Osteocyte (in vitro differentiated cells): ENCODE data around the gene SLC35F3. TPM values are rescaled to one million over a fixed set of nuclear protein-coding genes. Genes with fewer than 3 reads are reported as not detected.

Source experiments
- DNase-seq: peaks from one replicate; pipeline ENCODE4 v3.0.0; 2021; ENCODE audit warnings: mixed read lengths; ENCODE audit not compliant: unreplicated experiment; ENCODE audit errors: extremely low spot score
- H3K27ac Mint-ChIP-seq: one replicate; pipeline ENCODE4 v1.8.0; 2021; ENCODE audit warnings: mild to moderate bottlenecking, mixed read lengths; ENCODE audit not compliant: unreplicated experiment
- H3K27me3 Mint-ChIP-seq: one replicate; pipeline ENCODE4 v1.8.0; 2021; ENCODE audit warnings: mixed read lengths; ENCODE audit not compliant: unreplicated experiment
- H3K36me3 Mint-ChIP-seq: one replicate; pipeline ENCODE4 v1.8.0; 2021; ENCODE audit warnings: mixed read lengths; ENCODE audit not compliant: unreplicated experiment
- H3K4me1 Mint-ChIP-seq: one replicate; pipeline ENCODE4 v1.8.0; 2021; ENCODE audit warnings: mixed read lengths; ENCODE audit not compliant: unreplicated experiment
- H3K4me3 Mint-ChIP-seq: one replicate; pipeline ENCODE4 v1.8.0; 2021; ENCODE audit warnings: mild to moderate bottlenecking, moderate library complexity, mixed read lengths; ENCODE audit not compliant: unreplicated experiment
- H3K9me3 Mint-ChIP-seq: one replicate; pipeline ENCODE4 v1.8.0; 2021; ENCODE audit warnings: mixed read lengths; ENCODE audit not compliant: unreplicated experiment
- CTCF ChIP-seq: fragments of 200-600 bp; sonication (generic); IDR thresholded peaks from 2 replicates; pipeline ENCODE4 v1.5.0; 2021; ENCODE audit warnings: antibody characterized with exemption, mild to moderate bottlenecking, moderate library complexity
- total RNA-seq: library from RNA; stranded (reverse); gene quantifications from 2 replicates; pipeline ENCODE4 v1.2.1, GENCODE V29; 2021

The SLC35F3 gene
- total RNA-seq, 1 donor from 2014 or later: not detected

- no peak overlapping the region for H3K4me3 Mint-ChIP-seq
Measured at GRCh38 chr1:233959971-233960370, 55.5 kb downstream of the SLC35F3 start.

GRCh38 chr1:233960386-233960785 is 55.9 kb downstream of the SLC35F3 start:
- no peak overlapping the region for H3K4me3 Mint-ChIP-seq
- no peak overlapping the region for H3K27ac Mint-ChIP-seq

More at GRCh38 chr1:233959971-233960370, 55.5 kb downstream of the SLC35F3 start:
- DNase-seq: no peak
- H3K9me3 Mint-ChIP-seq: peaks cover 10% of the 10 kb centered on the region
- H3K27ac Mint-ChIP-seq: no peak overlapping the region
- H3K36me3 Mint-ChIP-seq: no peaks in the 10 kb centered on the region
- TF ChIP-seq CTCF: no peak
- no peaks in the 10 kb centered on the region for H3K4me1 Mint-ChIP-seq
- H3K27me3 Mint-ChIP-seq: no peaks in the 10 kb centered on the region

GRCh38 chr1:233962878-233963277 is 58.4 kb downstream of the SLC35F3 start:
- no peak for DNase-seq
- Mint-ChIP-seq H3K4me1 (no peaks in the 10 kb centered on the region), H3K4me3 (no peak overlapping the region), H3K27ac (no peak overlapping the region), H3K27me3 (no peaks in the 10 kb centered on the region), H3K36me3 (no peaks in the 10 kb centered on the region), H3K9me3 (peaks cover 10% of the 10 kb centered on the region)
- no peak for TF ChIP-seq CTCF

More at GRCh38 chr1:233960386-233960785, 55.9 kb downstream of the SLC35F3 start:
- Mint-ChIP-seq H3K36me3 (no peaks in the 10 kb centered on the region), H3K27me3 (no peaks in the 10 kb centered on the region), H3K9me3 (peaks cover 10% of the 10 kb centered on the region), H3K4me1 (no peaks in the 10 kb centered on the region)
- DNase-seq: no peak
- TF ChIP-seq CTCF: no peak

GRCh38 chr1:233965856-233966255 is 61.4 kb downstream of the SLC35F3 start:
- Mint-ChIP-seq H3K36me3 (no peaks in the 10 kb centered on the region), H3K27ac (no peak overlapping the region), H3K4me3 (no peak overlapping the region), H3K4me1 (no peaks in the 10 kb centered on the region), H3K27me3 (no peaks in the 10 kb centered on the region), H3K9me3 (peaks cover 10% of the 10 kb centered on the region)
- no peak for DNase-seq
- no peak for TF ChIP-seq CTCF

- no peaks in the 10 kb centered on the region for H3K27me3 Mint-ChIP-seq
- TF ChIP-seq CTCF: no peak
- H3K27ac Mint-ChIP-seq: no peak overlapping the region
- no peaks in the 10 kb centered on the region for H3K4me1 Mint-ChIP-seq
- H3K36me3 Mint-ChIP-seq: no peaks in the 10 kb centered on the region
- no peak overlapping the region for H3K4me3 Mint-ChIP-seq
- DNase-seq: no peak
- peaks cover under 1% of the 10 kb centered on the region for H3K9me3 Mint-ChIP-seq
Measured at GRCh38 chr1:233971753-233972152, 67.3 kb downstream of the SLC35F3 start.
